ENCODE measurements around the gene CC2D1B. TPM values are rescaled to one million over a fixed set of nuclear protein-coding genes. Genes with fewer than 3 reads are reported as not detected.

CC2D1B gene
- total RNA-seq, 1 donor from 2014 or later, result 23.8 TPM

DNA sequence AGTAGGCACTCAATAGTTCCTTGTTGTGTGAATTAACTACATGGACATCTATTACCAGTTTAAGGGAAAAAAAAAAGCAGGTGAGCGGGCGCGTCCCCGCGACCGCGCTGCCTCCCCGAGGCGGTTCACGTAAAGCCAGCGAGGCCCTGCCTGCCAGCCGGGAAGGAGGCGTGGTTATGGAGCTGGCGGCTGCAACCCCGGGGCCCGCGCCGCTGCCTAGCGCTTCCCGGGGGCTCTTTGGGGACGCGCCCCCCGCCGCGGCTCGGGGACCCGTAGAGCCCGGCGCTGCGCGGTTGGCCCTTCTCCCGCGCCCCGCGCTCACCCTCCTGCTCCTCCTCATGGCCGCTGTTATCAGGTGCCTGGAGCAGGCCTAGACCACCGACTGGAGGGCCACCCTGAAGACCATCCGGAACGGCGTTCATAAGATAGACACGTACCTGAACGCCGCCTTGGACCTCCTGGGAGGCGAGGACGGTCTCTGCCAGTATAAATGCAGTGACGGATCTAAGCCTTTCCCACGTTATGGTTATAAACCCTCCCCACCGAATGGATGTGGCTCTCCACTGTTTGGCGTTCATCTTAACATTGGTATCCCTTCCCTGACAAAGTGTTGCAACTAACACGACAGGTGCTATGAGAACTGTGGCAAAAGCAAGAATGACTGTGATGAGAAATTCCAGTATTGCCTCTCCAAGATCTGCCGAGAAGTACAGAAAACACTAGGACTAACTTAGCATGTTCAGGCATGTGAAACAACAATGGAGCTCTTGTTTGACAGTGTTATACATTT lies 2.6 kb upstream of the CC2D1B start:
- DNase-seq (ENCODE audit: extremely low spot score in 2 of 2), result no peak
- no peaks in the 10 kb centered on the region for H3K36me3 ChIP-seq
- intact Hi-C loops (cut with DNase I), result no loop called here
- no peaks in the 10 kb centered on the region for H3K27me3 ChIP-seq
- H3K27ac ChIP-seq, result peak overlapping the region; percentile 31
- TF ChIP-seq CTCF (IDR thresholded peaks at IDR 0.05) (no peak), POLR2AphosphoS5 (IDR thresholded peaks at IDR 0.05; ENCODE audit: insufficient read depth in 1 of 2, low read depth in 1 of 2) (peak in 1 of 2 donors; percentile 57), POLR2A (IDR thresholded peaks at IDR 0.05) (no peak)
- no peaks in the 10 kb centered on the region for H3K9me3 ChIP-seq
- peak overlapping the region; percentile 39 to 40 for H3K4me3 ChIP-seq
- peaks cover 29% of the 10 kb centered on the region for H3K4me1 ChIP-seq

- Histone ChIP-seq H3K4me3 (no peak overlapping the region), H3K9me3 (no peaks in the 10 kb centered on the region), H3K4me1 (peaks cover 29% of the 10 kb centered on the region), H3K27ac (no peak overlapping the region), H3K36me3 (peaks cover 0 to 5% of the 10 kb centered on the region in 2 donors), H3K27me3 (no peaks in the 10 kb centered on the region)
- TF ChIP-seq POLR2A (IDR thresholded peaks at IDR 0.05) (no peak), CTCF (IDR thresholded peaks at IDR 0.05) (no peak), POLR2AphosphoS5 (IDR thresholded peaks at IDR 0.05; ENCODE audit: insufficient read depth in 1 of 2, low read depth in 1 of 2) (no peak)
- intact Hi-C loops (cut with DNase I), result no loop called here
- DNase-seq (ENCODE audit: extremely low spot score in 2 of 2), result no peak
Measured at GRCh38 chr1:52367272-52367671, 1.3 kb upstream of the CC2D1B start.

DNA sequence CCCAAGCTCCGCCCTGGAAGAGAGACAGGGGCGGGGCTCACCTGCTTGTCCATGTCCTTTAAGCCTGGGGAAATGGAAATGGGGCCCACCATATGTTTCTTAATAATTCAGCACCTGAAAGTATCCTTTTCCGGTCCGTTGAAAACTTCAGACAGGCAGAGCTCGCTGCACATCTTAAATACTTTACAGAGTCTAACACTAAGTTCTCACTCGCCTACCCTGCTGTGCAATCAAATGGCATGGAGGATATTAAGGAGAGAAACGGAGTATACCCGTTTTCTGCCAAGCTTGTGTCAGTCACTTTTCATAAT lies 467 bp upstream of the CC2D1B start:
- Histone ChIP-seq H3K4me1 (peaks cover 29% of the 10 kb centered on the region), H3K36me3 (peaks cover 0 to 9% of the 10 kb centered on the region in 2 donors), H3K9me3 (no peaks in the 10 kb centered on the region), H3K27ac (peak overlapping the region; percentile 91), H3K27me3 (no peaks in the 10 kb centered on the region), H3K4me3 (peak overlapping the region; percentile 87 to 96)
- TF ChIP-seq POLR2A (IDR thresholded peaks at IDR 0.05) (no peak), CTCF (IDR thresholded peaks at IDR 0.05) (no peak), POLR2AphosphoS5 (IDR thresholded peaks at IDR 0.05; ENCODE audit: insufficient read depth in 1 of 2, low read depth in 1 of 2) (no peak)
- DNase-seq (ENCODE audit: extremely low spot score in 2 of 2), result no peak
- intact Hi-C loops (cut with DNase I), result no loop called here

GRCh38 chr1:52365071-52365745 lies 797 bp downstream of the CC2D1B start:
- no peak for DNase-seq (ENCODE audit: extremely low spot score in 2 of 2)
- Histone ChIP-seq H3K4me3 (peak overlapping the region; percentile 87 to 96), H3K4me1 (peaks cover 29% of the 10 kb centered on the region), H3K36me3 (peaks cover 0 to 20% of the 10 kb centered on the region in 2 donors), H3K9me3 (no peaks in the 10 kb centered on the region), H3K27me3 (no peaks in the 10 kb centered on the region), H3K27ac (peak overlapping the region; percentile 91)
- intact Hi-C loops (cut with DNase I), result no loop called here
- TF ChIP-seq POLR2A (IDR thresholded peaks at IDR 0.05) (peak in 1 of 2 donors; percentile 15), CTCF (IDR thresholded peaks at IDR 0.05) (no peak)

Data from vagina (tissue), 2 donors.